Trophoblast cell (in vitro differentiated cells and primary cell): ENCODE results near the gene KIF26B.

ENCODE experiments used
- DNase-seq, 2 donors: peaks; one replicate each; pipeline ENCODE4 v3.0.0-alpha.2; 2016
- H2AFZ ChIP-seq: 2 replicates; pipeline ENCODE4 v1.6.1; 2013; ENCODE audit warnings: low read length, moderate library complexity, mild to moderate bottlenecking; ENCODE audit not compliant: insufficient read depth, poor library complexity
- H2AK5ac ChIP-seq: 2 replicates; pipeline ENCODE4 v1.6.1; 2013; ENCODE audit warnings: mild to moderate bottlenecking, low read length
- H2BK120ac ChIP-seq: 2 replicates; pipeline ENCODE4 v1.6.1; 2013; ENCODE audit warnings: low read length, mild to moderate bottlenecking, moderate library complexity; ENCODE audit not compliant: insufficient read depth, poor library complexity
- H2BK12ac ChIP-seq: 2 replicates; pipeline ENCODE4 v1.6.1; 2013; ENCODE audit warnings: mild to moderate bottlenecking, low read length, moderate library complexity
- H2BK5ac ChIP-seq: 2 replicates; pipeline ENCODE4 v1.6.1; 2013; ENCODE audit warnings: low read length, low read depth, moderate library complexity, mild to moderate bottlenecking; ENCODE audit not compliant: poor library complexity
- H3K14ac ChIP-seq: 2 replicates; pipeline ENCODE4 v1.6.1; 2013; ENCODE audit warnings: mild to moderate bottlenecking, low read length
- H3K18ac ChIP-seq: 2 replicates; pipeline ENCODE4 v1.6.1; 2013; ENCODE audit warnings: mild to moderate bottlenecking, low read length
- H3K23ac ChIP-seq: 2 replicates; pipeline ENCODE4 v1.6.1; 2013; ENCODE audit warnings: low read length
- H3K27ac ChIP-seq: 2 replicates; pipeline ENCODE4 v1.5.1; 2013; ENCODE audit warnings: low read depth, mild to moderate bottlenecking, inconsistent platforms, low read length, moderate library complexity
- H3K27me3 ChIP-seq: 2 replicates; pipeline ENCODE4 v1.6.1; 2013; ENCODE audit warnings: inconsistent platforms, mild to moderate bottlenecking, low read length, moderate library complexity; ENCODE audit not compliant: insufficient read depth
- H3K36me3 ChIP-seq, 2 experiments: 1 replicate in 1 of 2; 2 replicates in 1 of 2; pipeline ENCODE4 v1.6.1; 2013; ENCODE audit warnings: low read length in 2 of 2, mild to moderate bottlenecking in 2 of 2, moderate library complexity in 1 of 2; ENCODE audit not compliant: insufficient read depth in 2 of 2, control insufficient read depth in 1 of 2
- H3K4ac ChIP-seq: 2 replicates; pipeline ENCODE4 v1.6.1; 2013; ENCODE audit warnings: low read depth, mild to moderate bottlenecking, low read length, moderate library complexity
- H3K4me1 ChIP-seq, 2 experiments: 1 replicate in 1 of 2; 2 replicates in 1 of 2; pipeline ENCODE4 v1.6.1; 2013; ENCODE audit warnings: low read length in 2 of 2, mild to moderate bottlenecking in 2 of 2, moderate library complexity in 1 of 2; ENCODE audit not compliant: insufficient read depth in 2 of 2, control insufficient read depth in 1 of 2
- H3K4me2 ChIP-seq: 2 replicates; pipeline ENCODE4 v1.6.1; 2013; ENCODE audit warnings: inconsistent platforms, mild to moderate bottlenecking, low read length, moderate library complexity
- H3K4me3 ChIP-seq: 2 replicates; pipeline ENCODE4 v1.5.1; 2013; ENCODE audit warnings: mild to moderate bottlenecking, low read depth, low read length, inconsistent platforms
- H3K79me1 ChIP-seq: one replicate; pipeline ENCODE4 v1.6.1; 2013; ENCODE audit warnings: low read length
- H3K79me2 ChIP-seq: 2 replicates; pipeline ENCODE4 v1.6.1; 2013; ENCODE audit warnings: low read length, mild to moderate bottlenecking; ENCODE audit not compliant: control insufficient read depth, insufficient read depth, poor library complexity
- H3K9ac ChIP-seq: 2 replicates; pipeline ENCODE4 v1.6.1; 2013; ENCODE audit warnings: mild to moderate bottlenecking, low read length
- H3K9me3 ChIP-seq: 2 replicates; pipeline ENCODE4 v1.6.1; 2013; ENCODE audit warnings: low read depth, mild to moderate bottlenecking, control low read depth, inconsistent platforms, low read length; ENCODE audit not compliant: insufficient read depth
- H4K12ac ChIP-seq: 2 replicates; pipeline ENCODE4 v1.6.1; 2013; ENCODE audit warnings: low read depth, mild to moderate bottlenecking, low read length, moderate library complexity
- H4K8ac ChIP-seq: 2 replicates; pipeline ENCODE4 v1.6.1; 2013; ENCODE audit warnings: low read depth, mild to moderate bottlenecking, low read length, moderate library complexity
- H4K91ac ChIP-seq: one replicate; pipeline ENCODE4 v1.6.1; 2013; ENCODE audit warnings: low read depth, mild to moderate bottlenecking, low read length, moderate library complexity
- WGBS: extraction: QIAGEN DNeasy Blood & Tissue Kit; methylation state at CpG from one replicate; pipeline ENCODE4 v1.1.7; 2013; ENCODE audit warnings: missing lambda C conversion rate; ENCODE audit not compliant: insufficient read length, insufficient coverage; ENCODE audit errors: extremely low coverage; 5-methylcytosine and 5-hydroxymethylcytosine counted together

Gene KIF26B

DNA sequence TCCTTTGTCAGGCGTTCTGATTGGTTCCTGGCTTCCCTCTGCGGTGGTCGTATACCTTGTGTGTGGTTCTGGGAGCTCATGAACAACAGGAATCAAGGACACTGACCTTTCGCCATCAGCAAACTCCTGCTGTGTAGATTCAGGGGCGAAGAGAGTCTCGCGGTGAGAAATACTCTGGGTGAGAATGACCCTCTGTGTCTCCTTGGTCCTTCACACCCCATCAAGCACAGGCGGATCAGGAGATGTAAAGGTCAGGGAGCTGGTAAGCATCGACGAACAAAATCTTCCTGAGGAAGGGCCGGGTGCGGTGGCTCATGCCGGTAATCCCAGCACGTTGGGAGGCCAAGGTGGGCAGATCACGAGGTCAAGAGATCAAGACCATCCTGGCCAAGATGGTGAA lies 207.2 kb downstream of the KIF26B start:
- DNase-seq, result no peak
- no peak overlapping the region for H3K4me3 ChIP-seq
- H3K9ac ChIP-seq, result no peak overlapping the region
- no peaks in the 10 kb centered on the region for H3K27me3 ChIP-seq
- no CpG with 5 or more reads among the region's 15 CpGs for WGBS
- H3K9me3 ChIP-seq, result no peaks in the 10 kb centered on the region
- no peaks in the 10 kb centered on the region for H3K79me1 ChIP-seq
- no peak overlapping the region for H4K12ac ChIP-seq
- H4K91ac ChIP-seq, result no peak overlapping the region
- no peak overlapping the region for H2BK5ac ChIP-seq
- H3K4me1 ChIP-seq, result peaks cover 4 to 10% of the 10 kb centered on the region in 2 experiments
- no peak overlapping the region for H3K14ac ChIP-seq
- peaks cover 3 to 4% of the 10 kb centered on the region in 2 experiments for H3K36me3 ChIP-seq
- H3K23ac ChIP-seq, result no peak overlapping the region
- no peak overlapping the region for H2BK12ac ChIP-seq
- no peak overlapping the region for H3K18ac ChIP-seq
- H4K8ac ChIP-seq, result no peak overlapping the region
- H2AK5ac ChIP-seq, result no peak overlapping the region
- no peak overlapping the region for H2AFZ ChIP-seq
- no peak overlapping the region for H2BK120ac ChIP-seq
- no peak overlapping the region for H3K4ac ChIP-seq
- no peak overlapping the region for H3K27ac ChIP-seq
- H3K79me2 ChIP-seq, result no peaks in the 10 kb centered on the region
- no peak overlapping the region for H3K4me2 ChIP-seq

GRCh38 chr1:245363461-245364200 lies 208.8 kb downstream of the KIF26B start:
- H4K8ac ChIP-seq, result no peak overlapping the region
- H3K14ac ChIP-seq, result no peak overlapping the region
- H3K9ac ChIP-seq, result no peak overlapping the region
- H3K4me2 ChIP-seq, result no peak overlapping the region
- peaks cover 4 to 9% of the 10 kb centered on the region in 2 experiments for H3K4me1 ChIP-seq
- no peak overlapping the region for H3K4me3 ChIP-seq
- H4K91ac ChIP-seq, result no peak overlapping the region
- H3K4ac ChIP-seq, result no peak overlapping the region
- H2BK12ac ChIP-seq, result no peak overlapping the region
- no peak overlapping the region for H2BK120ac ChIP-seq
- no peaks in the 10 kb centered on the region for H3K27me3 ChIP-seq
- no peak overlapping the region for H2AFZ ChIP-seq
- DNase-seq, result no peak
- H2AK5ac ChIP-seq, result no peak overlapping the region
- peaks cover 15 to 18% of the 10 kb centered on the region in 2 experiments for H3K36me3 ChIP-seq
- no peak overlapping the region for H3K27ac ChIP-seq
- H3K79me1 ChIP-seq, result no peaks in the 10 kb centered on the region
- no peak overlapping the region for H4K12ac ChIP-seq
- H3K79me2 ChIP-seq, result no peaks in the 10 kb centered on the region
- no peaks in the 10 kb centered on the region for H3K9me3 ChIP-seq
- no peak overlapping the region for H3K23ac ChIP-seq
- no peak overlapping the region for H3K18ac ChIP-seq
- no peak overlapping the region for H2BK5ac ChIP-seq
- no CpG with 5 or more reads among the region's 15 CpGs for WGBS

DNA sequence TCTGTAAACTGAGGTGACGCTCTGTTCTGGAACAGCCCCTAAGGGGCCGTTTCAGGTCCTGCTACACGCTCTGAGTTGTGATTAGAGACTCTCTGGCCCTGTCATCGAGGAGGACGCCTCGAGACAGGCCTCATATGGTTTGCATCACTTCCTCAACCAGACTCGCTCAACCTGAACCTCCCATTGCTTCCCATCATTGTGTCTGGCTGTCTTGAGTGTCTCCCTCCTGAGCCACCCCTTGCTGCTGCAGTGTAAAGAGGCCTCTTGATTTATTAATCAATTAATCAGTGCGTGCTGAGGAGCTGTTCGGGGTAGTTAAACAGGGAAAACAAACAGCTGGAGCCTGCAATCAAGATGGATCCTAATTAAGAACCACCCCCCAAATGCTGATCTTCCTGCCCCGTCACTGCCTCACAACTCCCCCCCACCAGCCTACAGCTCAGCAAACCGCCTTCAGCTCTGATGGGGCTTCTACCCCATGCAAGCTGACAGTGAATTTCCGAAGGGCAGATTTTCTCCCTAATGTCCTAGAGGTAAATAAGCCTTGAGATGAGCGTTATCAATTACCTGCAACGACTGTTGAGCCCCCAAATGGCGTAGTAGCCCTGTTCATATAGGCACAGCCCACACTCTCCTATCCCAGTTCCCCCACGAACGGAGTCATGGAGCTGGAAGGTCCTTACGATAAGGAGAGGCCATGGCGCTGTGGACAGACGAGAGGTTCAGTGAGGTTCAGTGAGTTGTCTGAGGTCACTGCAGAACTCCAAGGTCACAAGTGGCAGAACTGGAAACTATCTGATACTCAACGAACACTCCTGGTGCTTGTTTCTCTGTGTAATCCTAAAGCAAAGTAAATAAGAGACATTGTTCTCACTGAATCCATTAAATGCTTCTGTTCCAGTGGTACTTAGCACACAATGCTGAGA lies 210.6 kb downstream of the KIF26B start:
- Histone ChIP-seq H3K4me1 (peaks cover 4 to 9% of the 10 kb centered on the region in 2 experiments), H2AFZ (no peak overlapping the region), H3K27ac (no peak overlapping the region), H3K27me3 (no peaks in the 10 kb centered on the region), H3K9me3 (no peaks in the 10 kb centered on the region), H3K4me2 (no peak overlapping the region), H3K18ac (peak overlapping the region; percentile 12), H3K14ac (no peak overlapping the region), H3K4ac (no peak overlapping the region), H2BK5ac (no peak overlapping the region), H2BK12ac (no peak overlapping the region), H4K91ac (peak overlapping the region; percentile 25), H3K79me2 (no peaks in the 10 kb centered on the region), H3K79me1 (no peaks in the 10 kb centered on the region), H4K12ac (no peak overlapping the region), H2BK120ac (no peak overlapping the region), H2AK5ac (no peak overlapping the region), H3K36me3 (peaks cover 18 to 21% of the 10 kb centered on the region in 2 experiments), H4K8ac (no peak overlapping the region), H3K23ac (no peak overlapping the region), H3K9ac (no peak overlapping the region), H3K4me3 (no peak overlapping the region)
- no CpG with 5 or more reads among the region's 21 CpGs for WGBS
- no peak for DNase-seq

GRCh38 chr1:245366886-245367285 lies 212.1 kb downstream of the KIF26B start:
- peaks cover 11 to 13% of the 10 kb centered on the region in 2 experiments for H3K4me1 ChIP-seq
- H3K27me3 ChIP-seq, result no peaks in the 10 kb centered on the region
- H2BK5ac ChIP-seq, result no peak overlapping the region
- no peak overlapping the region for H3K27ac ChIP-seq
- H2BK12ac ChIP-seq, result no peak overlapping the region
- no peak overlapping the region for H3K23ac ChIP-seq
- no peak overlapping the region for H3K4me2 ChIP-seq
- H2AK5ac ChIP-seq, result no peak overlapping the region
- no CpG with 5 or more reads among the region's 19 CpGs for WGBS
- no peak overlapping the region for H3K4me3 ChIP-seq
- peaks cover under 1% of the 10 kb centered on the region for H3K9me3 ChIP-seq
- H2BK120ac ChIP-seq, result no peak overlapping the region
- no peak overlapping the region for H3K4ac ChIP-seq
- DNase-seq, result no peak
- H3K14ac ChIP-seq, result no peak overlapping the region
- no peak overlapping the region for H3K9ac ChIP-seq
- H3K36me3 ChIP-seq, result peaks cover 25 to 31% of the 10 kb centered on the region in 2 experiments
- no peaks in the 10 kb centered on the region for H3K79me2 ChIP-seq
- H3K18ac ChIP-seq, result no peak overlapping the region
- no peak overlapping the region for H2AFZ ChIP-seq
- no peak overlapping the region for H4K91ac ChIP-seq
- no peak overlapping the region for H4K8ac ChIP-seq
- H3K79me1 ChIP-seq, result peaks cover 3% of the 10 kb centered on the region
- H4K12ac ChIP-seq, result no peak overlapping the region
